VCaP (cell line): Measurements from ENCODE around the gene MROH2A.

Experiments
- H3K27ac ChIP-seq: fragments of 450-650 bp; 2 replicates; pipeline ENCODE4 v1.5.1; 2017
- CTCF ChIP-seq: fragments of 450-650 bp; conservative IDR thresholded peaks from 2 replicates; pipeline ENCODE4 v1.5.1; 2017; ENCODE audit warnings: mild to moderate bottlenecking, moderate library complexity

Gene MROH2A

GRCh38 chr2:233837694-233838229 is 59.6 kb downstream of the MROH2A start:
- no peak overlapping the region for H3K27ac ChIP-seq
- TF ChIP-seq CTCF: no peak

- TF ChIP-seq CTCF: no peak
- H3K27ac ChIP-seq: no peak overlapping the region
Observed at GRCh38 chr2:233838251-233838650, 60.1 kb downstream of the MROH2A start.

- no peak overlapping the region for H3K27ac ChIP-seq
- no peak for TF ChIP-seq CTCF
Observed at GRCh38 chr2:233838726-233839446, 60.8 kb downstream of the MROH2A start.

- H3K27ac ChIP-seq: no peak overlapping the region
- TF ChIP-seq CTCF: no peak
Observed at GRCh38 chr2:233839447-233839820, 61.3 kb downstream of the MROH2A start.

- no peak overlapping the region for H3K27ac ChIP-seq
- no peak for TF ChIP-seq CTCF
Observed at GRCh38 chr2:233840520-233840919, 62.4 kb downstream of the MROH2A start.

GRCh38 chr2:233841183-233841582 is 63.1 kb downstream of the MROH2A start:
- H3K27ac ChIP-seq: no peak overlapping the region
- TF ChIP-seq CTCF: no peak

GRCh38 chr2:233844064-233844807 is 66.1 kb downstream of the MROH2A start:
- TF ChIP-seq CTCF: no peak
- H3K27ac ChIP-seq: no peak overlapping the region
